Mesenchymal stem cell (in vitro differentiated cells and primary cell): ENCODE results near the gene NUDC.

Source experiments
- DNase-seq: peaks from one replicate; pipeline ENCODE4 v3.0.0-alpha.2; 2013
- H2AFZ ChIP-seq: one replicate; pipeline ENCODE4 v1.6.1; 2013; ENCODE audit warnings: low read depth, mild to moderate bottlenecking, control low read depth, inconsistent platforms, low read length, moderate library complexity
- H2AK5ac ChIP-seq: 2 replicates; pipeline ENCODE4 v1.6.1; 2013; ENCODE audit warnings: low read length, moderate library complexity, mild to moderate bottlenecking, inconsistent platforms; ENCODE audit not compliant: severe bottlenecking
- H2BK120ac ChIP-seq: one replicate; pipeline ENCODE4 v1.6.1; 2013; ENCODE audit warnings: low read depth, mild to moderate bottlenecking, inconsistent platforms, low read length, moderate library complexity
- H2BK12ac ChIP-seq, 2 experiments: one replicate each; pipeline ENCODE4 v1.6.1; 2013; ENCODE audit warnings: inconsistent platforms in 2 of 2, low read length in 2 of 2, mild to moderate bottlenecking in 2 of 2, moderate library complexity in 2 of 2, control low read depth in 1 of 2
- H2BK15ac ChIP-seq: one replicate; pipeline ENCODE4 v1.6.1; 2013; ENCODE audit warnings: mild to moderate bottlenecking, low read depth, inconsistent platforms; ENCODE audit not compliant: poor library complexity, severe bottlenecking
- H2BK5ac ChIP-seq: 2 replicates; pipeline ENCODE4 v1.6.1; 2013; ENCODE audit warnings: low read depth, mild to moderate bottlenecking, low read length, control low read depth, inconsistent platforms; ENCODE audit not compliant: poor library complexity, severe bottlenecking
- H3K14ac ChIP-seq, 2 experiments: one replicate each; pipeline ENCODE4 v1.6.1; 2013; ENCODE audit warnings: inconsistent platforms in 2 of 2, low read length in 2 of 2, control low read depth in 1 of 2, mild to moderate bottlenecking in 1 of 2, moderate library complexity in 1 of 2
- H3K18ac ChIP-seq, 2 experiments: one replicate each; pipeline ENCODE4 v1.6.1; 2013; ENCODE audit warnings: inconsistent platforms in 2 of 2, low read length in 2 of 2, control low read depth in 1 of 2, low read depth in 1 of 2, mild to moderate bottlenecking in 1 of 2
- H3K23ac ChIP-seq, 2 experiments: one replicate each; pipeline ENCODE4 v1.6.1; 2013; ENCODE audit warnings: inconsistent platforms in 2 of 2, low read length in 2 of 2, mild to moderate bottlenecking in 2 of 2, moderate library complexity in 2 of 2, control low read depth in 1 of 2
- H3K27ac ChIP-seq: 2 replicates; pipeline ENCODE4 v1.5.1; 2013; ENCODE audit warnings: mild to moderate bottlenecking, moderate library complexity, low read length, control low read depth, inconsistent platforms; ENCODE audit not compliant: poor library complexity, severe bottlenecking
- H3K27me3 ChIP-seq, 2 experiments: 2 replicates each; pipeline versions ENCODE4 v1.6.1 to v1.7.0; 2013; ENCODE audit warnings: low read length in 2 of 2, mild to moderate bottlenecking in 2 of 2, moderate library complexity in 2 of 2, control low read depth in 1 of 2, inconsistent platforms in 1 of 2; ENCODE audit not compliant: control insufficient read depth in 1 of 2, insufficient read depth in 1 of 2
- H3K36me3 ChIP-seq, 2 experiments: 2 replicates each; pipeline versions ENCODE4 v1.6.1 to v1.7.0; 2013; ENCODE audit warnings: low read length in 2 of 2, control low read depth in 1 of 2, inconsistent platforms in 1 of 2, low read depth in 1 of 2, mild to moderate bottlenecking in 1 of 2; ENCODE audit not compliant: insufficient read depth in 2 of 2, control insufficient read depth in 1 of 2
- H3K4ac ChIP-seq, 2 experiments: one replicate each; pipeline ENCODE4 v1.6.1; 2013; ENCODE audit warnings: inconsistent platforms in 2 of 2, low read length in 2 of 2, mild to moderate bottlenecking in 2 of 2, moderate library complexity in 2 of 2, control low read depth in 1 of 2, low read depth in 1 of 2
- H3K4me1 ChIP-seq: 2 replicates; pipeline ENCODE4 v1.6.1; 2013; ENCODE audit warnings: low read depth, low read length, control low read depth; ENCODE audit not compliant: control insufficient read depth, insufficient read depth
- H3K4me2 ChIP-seq: 2 replicates; pipeline ENCODE4 v1.6.1; 2013; ENCODE audit warnings: low read length, mild to moderate bottlenecking, inconsistent platforms; ENCODE audit not compliant: poor library complexity, severe bottlenecking
- H3K4me3 ChIP-seq, 2 experiments: 2 replicates each; pipeline versions ENCODE4 v1.5.1 to v1.7.0; 2013; ENCODE audit warnings: low read length in 2 of 2, mild to moderate bottlenecking in 2 of 2, control low read depth in 1 of 2, low read depth in 1 of 2; ENCODE audit not compliant: insufficient read depth in 1 of 2
- H3K79me1 ChIP-seq: replicated peaks from 2 replicates; pipeline ENCODE4 v1.6.1; 2013; ENCODE audit warnings: mild to moderate bottlenecking, control low read depth, low read length, inconsistent platforms; ENCODE audit not compliant: poor library complexity, severe bottlenecking
- H3K9ac ChIP-seq: 2 replicates; pipeline ENCODE4 v1.7.0; 2013; ENCODE audit warnings: mild to moderate bottlenecking, low read length, moderate library complexity
- H3K9me3 ChIP-seq: 2 replicates; pipeline ENCODE4 v1.7.0; 2013; ENCODE audit warnings: mild to moderate bottlenecking, low read length; ENCODE audit not compliant: control insufficient read depth
- H4K8ac ChIP-seq: one replicate; pipeline ENCODE4 v1.6.1; 2013; ENCODE audit warnings: inconsistent platforms, mild to moderate bottlenecking, low read length, moderate library complexity
- H4K91ac ChIP-seq: one replicate; pipeline ENCODE4 v1.6.1; 2013; ENCODE audit warnings: mild to moderate bottlenecking, low read length, inconsistent platforms
- WGBS: methylation state at CpG from one replicate; pipeline ENCODE4 v1.1.7; 2013; ENCODE audit warnings: mixed read lengths; 5-methylcytosine and 5-hydroxymethylcytosine counted together

Gene NUDC

GRCh38 chr1:26949926-26950319, 28.4 kb downstream of the NUDC start:
- WGBS, result 75% methylated on average over 3 of the region's 3 CpGs
- Histone ChIP-seq H3K14ac (no peak overlapping the region), H2BK120ac (no peak overlapping the region)

GRCh38 chr1:26950602-26951001, 29.1 kb downstream of the NUDC start:
- no peak overlapping the region for H2BK120ac ChIP-seq
- peaks cover 5% of the 10 kb centered on the region for H3K4me1 ChIP-seq
- no peak overlapping the region for H2AFZ ChIP-seq

More at GRCh38 chr1:26949926-26950319, 28.4 kb downstream of the NUDC start:
- no peak overlapping the region for H2BK5ac ChIP-seq
- no peak overlapping the region for H3K18ac ChIP-seq
- no peak for DNase-seq
- H3K27ac ChIP-seq, result no peak overlapping the region
- no peak overlapping the region for H2AFZ ChIP-seq
- H2BK15ac ChIP-seq, result no peak overlapping the region
- no peak overlapping the region for H4K91ac ChIP-seq
- H3K36me3 ChIP-seq, result peaks cover 24 to 31% of the 10 kb centered on the region in 2 experiments
- H2AK5ac ChIP-seq, result no peak overlapping the region
- H3K23ac ChIP-seq, result no peak overlapping the region
- peaks cover 5% of the 10 kb centered on the region for H3K4me1 ChIP-seq
- H3K27me3 ChIP-seq, result no peaks in the 10 kb centered on the region
- no peaks in the 10 kb centered on the region for H3K9me3 ChIP-seq
- H3K79me1 ChIP-seq, result peaks cover 2% of the 10 kb centered on the region
- H3K4me2 ChIP-seq, result no peak overlapping the region
- no peak overlapping the region for H2BK12ac ChIP-seq
- no peak overlapping the region for H4K8ac ChIP-seq
- H3K4me3 ChIP-seq, result no peak overlapping the region
- no peak overlapping the region for H3K9ac ChIP-seq
- H3K4ac ChIP-seq, result no peak overlapping the region

GRCh38 chr1:26951216-26951615, 29.7 kb downstream of the NUDC start:
- no peak overlapping the region for H3K4ac ChIP-seq
- no peak for DNase-seq
- peaks cover 11 to 18% of the 10 kb centered on the region in 2 experiments for H3K36me3 ChIP-seq
- 97% methylated on average over 14 of the region's 14 CpGs for WGBS
- no peaks in the 10 kb centered on the region for H3K79me1 ChIP-seq
- H2BK5ac ChIP-seq, result no peak overlapping the region
- H3K9ac ChIP-seq, result no peak overlapping the region
- H4K8ac ChIP-seq, result no peak overlapping the region
- no peak overlapping the region for H2BK15ac ChIP-seq
- no peak overlapping the region for H3K27ac ChIP-seq
- no peak overlapping the region for H3K18ac ChIP-seq
- no peak overlapping the region for H3K4me2 ChIP-seq
- no peaks in the 10 kb centered on the region for H3K27me3 ChIP-seq
- H2AFZ ChIP-seq, result no peak overlapping the region
- H3K9me3 ChIP-seq, result peaks cover 5% of the 10 kb centered on the region
- no peak overlapping the region for H3K23ac ChIP-seq
- no peak overlapping the region for H4K91ac ChIP-seq
- H2BK12ac ChIP-seq, result no peak overlapping the region
- H3K4me1 ChIP-seq, result peaks cover 5% of the 10 kb centered on the region
- no peak overlapping the region for H2AK5ac ChIP-seq
- H3K14ac ChIP-seq, result no peak overlapping the region
- H2BK120ac ChIP-seq, result no peak overlapping the region
- H3K4me3 ChIP-seq, result no peak overlapping the region

More at GRCh38 chr1:26950602-26951001, 29.1 kb downstream of the NUDC start:
- no peak overlapping the region for H3K18ac ChIP-seq
- no peaks in the 10 kb centered on the region for H3K27me3 ChIP-seq
- no peak overlapping the region for H3K23ac ChIP-seq
- no peak overlapping the region for H2AK5ac ChIP-seq
- H2BK5ac ChIP-seq, result no peak overlapping the region
- no peak overlapping the region for H3K4me2 ChIP-seq
- no peak for DNase-seq
- H3K27ac ChIP-seq, result no peak overlapping the region
- H2BK12ac ChIP-seq, result no peak overlapping the region
- H4K8ac ChIP-seq, result no peak overlapping the region
- H2BK15ac ChIP-seq, result no peak overlapping the region
- no peaks in the 10 kb centered on the region for H3K79me1 ChIP-seq
- no peak overlapping the region for H3K14ac ChIP-seq
- no peak overlapping the region for H3K4me3 ChIP-seq
- H3K9me3 ChIP-seq, result no peaks in the 10 kb centered on the region
- H3K36me3 ChIP-seq, result peaks cover 18 to 25% of the 10 kb centered on the region in 2 experiments
- H3K9ac ChIP-seq, result no peak overlapping the region
- no peak overlapping the region for H4K91ac ChIP-seq
- no peak overlapping the region for H3K4ac ChIP-seq
- 87% methylated on average over 8 of the region's 8 CpGs for WGBS

DNA sequence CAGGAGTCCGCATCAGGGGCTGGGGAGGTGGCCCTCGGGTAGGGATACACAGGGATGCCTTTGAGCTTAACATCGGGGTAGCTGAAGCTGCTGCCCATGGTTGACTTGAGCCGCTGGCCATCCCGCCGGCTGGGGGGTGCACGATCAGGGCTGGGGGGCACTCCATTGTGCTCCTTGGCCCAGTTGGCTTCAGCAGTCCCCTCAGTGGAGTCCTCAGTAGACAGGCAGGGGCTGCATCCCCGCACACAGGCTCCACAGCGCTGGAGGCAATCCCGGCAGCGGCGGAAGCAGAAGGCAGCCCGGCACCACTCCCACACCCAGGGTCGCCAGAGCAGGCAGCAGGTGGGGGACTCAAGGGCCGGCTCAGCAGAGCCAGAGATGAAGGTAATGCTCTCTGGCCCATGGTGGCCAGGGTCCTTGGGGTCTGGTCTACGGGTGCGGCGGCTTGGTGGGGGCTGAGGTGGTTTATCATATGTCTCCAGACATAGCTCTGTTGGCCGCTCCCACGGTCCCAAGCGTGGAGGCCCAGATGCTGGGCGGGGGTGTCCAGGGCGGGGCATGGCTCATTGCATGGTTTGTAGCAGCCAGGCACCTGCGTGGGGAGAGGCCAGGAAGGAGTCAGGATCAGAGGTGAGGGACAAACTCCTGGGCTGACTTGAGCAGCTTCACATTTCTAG, 30.4 kb downstream of the NUDC start:
- DNase-seq, result no peak
- no peak overlapping the region for H3K18ac ChIP-seq
- no peak overlapping the region for H3K14ac ChIP-seq
- H3K4ac ChIP-seq, result no peak overlapping the region
- H3K27ac ChIP-seq, result no peak overlapping the region
- H3K23ac ChIP-seq, result no peak overlapping the region
- H4K8ac ChIP-seq, result no peak overlapping the region
- no peak overlapping the region for H3K4me3 ChIP-seq
- H3K9me3 ChIP-seq, result peaks cover 10% of the 10 kb centered on the region
- no peak overlapping the region for H2BK12ac ChIP-seq
- H3K9ac ChIP-seq, result no peak overlapping the region
- H3K4me2 ChIP-seq, result no peak overlapping the region
- peaks cover 0 to 5% of the 10 kb centered on the region in 2 experiments for H3K27me3 ChIP-seq
- H2BK120ac ChIP-seq, result no peak overlapping the region
- no peaks in the 10 kb centered on the region for H3K79me1 ChIP-seq
- H2BK5ac ChIP-seq, result no peak overlapping the region
- H2BK15ac ChIP-seq, result no peak overlapping the region
- H4K91ac ChIP-seq, result no peak overlapping the region
- H3K36me3 ChIP-seq, result peaks cover 4 to 13% of the 10 kb centered on the region in 2 experiments
- no peak overlapping the region for H2AK5ac ChIP-seq
- 90% methylated on average over 24 of the region's 24 CpGs for WGBS
- H3K4me1 ChIP-seq, result peaks cover 5% of the 10 kb centered on the region
- H2AFZ ChIP-seq, result no peak overlapping the region
